NCI-H510A (cell line): ENCODE results near the gene PBRM1.
"Not testable (repeated sequence)": the region's sequence is repeated elsewhere in the genome, so short reads cannot be mapped to it uniquely, and the experiment has no call there.

ENCODE experiments used
- DNase-seq: peaks from one replicate; lab custom pipeline; 2025; lab: John Stamatoyannopoulos, UW

The PBRM1 gene

GRCh38 chr3:52536369-52537164 is 149.1 kb downstream of the PBRM1 start, which contains the start of gene UQCC5:
Gene UQCC5, plus strand, starts transcription at chr3:52536605. Its CDS starts 151 bp downstream, at chr3:52536756.
- peak; percentile 93 for DNase-seq

GRCh38 chr3:52536112-52536368 is 149.7 kb downstream of the PBRM1 start:
- DNase-seq = no peak

- no peak for DNase-seq
Observed at GRCh38 chr3:52535411-52536111, 150.2 kb downstream of the PBRM1 start.

GRCh38 chr3:52534281-52535183 is 151.2 kb downstream of the PBRM1 start:
- peak; percentile 59 for DNase-seq

- DNase-seq = peak; percentile 44
Observed at GRCh38 chr3:52533623-52534280, 152.0 kb downstream of the PBRM1 start, which contains the start of gene NT5DC2. Gene NT5DC2, minus strand, starts transcription at chr3:52533857. Its CDS starts 120 bp downstream, at chr3:52533737.

- no peak for DNase-seq
Observed at GRCh38 chr3:52532838-52533622, 152.7 kb downstream of the PBRM1 start.

- DNase-seq = no peak
Observed at GRCh38 chr3:52532517-52532837, 153.2 kb downstream of the PBRM1 start.

GRCh38 chr3:52531860-52532516 is 153.7 kb downstream of the PBRM1 start:
- no peak for DNase-seq

- DNase-seq = no peak
Observed at GRCh38 chr3:52530918-52531826, 154.5 kb downstream of the PBRM1 start.

- DNase-seq = no peak
Observed at GRCh38 chr3:52529376-52530333, 156.1 kb downstream of the PBRM1 start.

GRCh38 chr3:52528586-52529375 is 156.9 kb downstream of the PBRM1 start:
- DNase-seq = no peak

GRCh38 chr3:52527732-52528585 is 157.8 kb downstream of the PBRM1 start:
- DNase-seq = no peak

GRCh38 chr3:52527039-52527731 is 158.5 kb downstream of the PBRM1 start:
- DNase-seq = no peak

GRCh38 chr3:52526671-52527038 is 159.1 kb downstream of the PBRM1 start:
- DNase-seq = not testable (repeated sequence)

GRCh38 chr3:52525680-52526561 is 159.8 kb downstream of the PBRM1 start:
- DNase-seq = no peak
